Tibial nerve (tissue), 4 donors: ENCODE results near the gene LHX3. TPM values are rescaled to one million over a fixed set of nuclear protein-coding genes. Genes with fewer than 3 reads are reported as not detected.

Source experiments
- DNase-seq, 2 donors: peaks; one replicate each; pipeline ENCODE4 v3.0.0-alpha.2; 2019; ENCODE audit warnings: low spot score in 2 of 2
- H3K27ac ChIP-seq, 4 donors: fragments of 200-600 bp; sonication (generic) in 3 of 4; one replicate each; pipeline ENCODE4 v1.5.1; 2017 to 2019; ENCODE audit warnings: mild to moderate bottlenecking in 1 of 4
- H3K27me3 ChIP-seq, 2 donors: fragments of 200-600 bp; sonication (generic) in 1 of 2; one replicate each; pipeline versions ENCODE4 v1.5.1 to v1.6.0; 2017 to 2019
- H3K36me3 ChIP-seq, 3 donors: fragments of 200-600 bp; sonication (generic); one replicate each; pipeline ENCODE4 v1.5.1; 2018 to 2019
- H3K4me1 ChIP-seq, 4 donors: fragments of 200-600 bp; sonication (generic) in 3 of 4; one replicate each; pipeline ENCODE4 v1.5.1; 2017 to 2019
- H3K4me3 ChIP-seq, 4 donors: fragments of 200-600 bp; sonication (generic) in 3 of 4; one replicate each; pipeline ENCODE4 v1.5.1; 2017 to 2019; ENCODE audit warnings: mild to moderate bottlenecking in 1 of 4, moderate library complexity in 1 of 4
- H3K9me3 ChIP-seq, 4 donors: fragments of 200-600 bp; sonication (generic) in 3 of 4; one replicate each; pipeline ENCODE4 v1.5.1; 2017 to 2019
- CTCF ChIP-seq, 5 experiments: fragments of 200-600 bp in 3 of 5; fragments of 450-650 bp in 2 of 5; sonication (generic) in 3 of 5; IDR thresholded peaks; one replicate each; pipeline ENCODE4 v1.5.1; 2016 to 2019; ENCODE audit warnings: antibody characterized with exemption in 5 of 5, mild to moderate bottlenecking in 3 of 5, moderate library complexity in 2 of 5
- EP300 ChIP-seq, 2 donors: sonication (generic); formaldehyde crosslinking; IDR thresholded peaks; one replicate each; pipeline ENCODE4 v1.6.1; 2017; ENCODE audit warnings: antibody characterized with exemption in 2 of 2, mild to moderate bottlenecking in 1 of 2
- POLR2A ChIP-seq, 2 donors: fragments of 450-650 bp; IDR thresholded peaks; one replicate each; pipeline ENCODE4 v1.6.1; 2017; ENCODE audit warnings: antibody characterized with exemption in 2 of 2, mild to moderate bottlenecking in 2 of 2, moderate library complexity in 2 of 2
- WGBS, 2 donors: methylation state at CpG; one replicate each; pipeline ENCODE4 v1.1.5; 2018; 5-methylcytosine and 5-hydroxymethylcytosine counted together
- total RNA-seq, 4 donors: library from RNA; depleted of rRNA; stranded (reverse); fragments of >200 nt; gene quantifications; one replicate each; pipeline ENCODE4 v1.1.0, GENCODE V29; 2016

LHX3 gene
- total RNA-seq, 4 donors from 2014 or later: not detected

- 74 to 75% methylated on average over 10 to 11 of the region's 11 CpGs for WGBS, 2 donors
- no peak overlapping the region for H3K27ac ChIP-seq
- no peaks in the 10 kb centered on the region for H3K4me1 ChIP-seq
- DNase-seq: no peak
- no peaks in the 10 kb centered on the region for H3K36me3 ChIP-seq
- TF ChIP-seq EP300 (IDR thresholded peaks at IDR 0.05) (no peak), CTCF (IDR thresholded peaks at IDR 0.05) (no peak), POLR2A (IDR thresholded peaks at IDR 0.05) (no peak)
- no peak overlapping the region for H3K4me3 ChIP-seq
- H3K9me3 ChIP-seq: no peaks in the 10 kb centered on the region
- H3K27me3 ChIP-seq: peaks cover 0 to 33% of the 10 kb centered on the region in 2 donors
These were observed 33.0 kb downstream of the LHX3 start for GRCh38 chr9:136171801-136172411.

- no peak for DNase-seq
- no peaks in the 10 kb centered on the region for H3K4me1 ChIP-seq
- peaks cover 0 to 33% of the 10 kb centered on the region in 2 donors for H3K27me3 ChIP-seq
- WGBS, 2 donors: 30 to 47% methylated on average over 11 to 16 of the region's 16 CpGs
- TF ChIP-seq CTCF (IDR thresholded peaks at IDR 0.05) (no peak), EP300 (IDR thresholded peaks at IDR 0.05) (no peak), POLR2A (IDR thresholded peaks at IDR 0.05) (no peak)
- H3K27ac ChIP-seq: no peak overlapping the region
- H3K9me3 ChIP-seq: peaks cover 0 to 5% (median 0%) of the 10 kb centered on the region in 4 donors
- H3K36me3 ChIP-seq: no peaks in the 10 kb centered on the region
- H3K4me3 ChIP-seq: no peak overlapping the region
These were observed 33.7 kb downstream of the LHX3 start for GRCh38 chr9:136171009-136171800.

GRCh38 chr9:136170006-136170901, 34.7 kb downstream of the LHX3 start:
- WGBS, 2 donors: 40 to 46% methylated on average over 24 of the region's 28 CpGs
- Histone ChIP-seq H3K36me3 (no peaks in the 10 kb centered on the region), H3K9me3 (peaks cover 0 to 11% (median 0%) of the 10 kb centered on the region in 4 donors), H3K27ac (no peak overlapping the region), H3K27me3 (peaks cover 0 to 33% of the 10 kb centered on the region in 2 donors), H3K4me1 (no peaks in the 10 kb centered on the region), H3K4me3 (no peak overlapping the region)
- TF ChIP-seq CTCF (IDR thresholded peaks at IDR 0.05): peak in 4 of 5 experiments; percentile 28 to 55 (median 46)
- TF ChIP-seq POLR2A (IDR thresholded peaks at IDR 0.05): no peak
- DNase-seq: no peak

- DNase-seq: no peak
- TF ChIP-seq POLR2A (IDR thresholded peaks at IDR 0.05): no peak
- no peak for TF ChIP-seq CTCF (IDR thresholded peaks at IDR 0.05)
- no peak for TF ChIP-seq EP300 (IDR thresholded peaks at IDR 0.05)
- peaks cover 0 to 11% (median 0%) of the 10 kb centered on the region in 4 donors for H3K9me3 ChIP-seq
- H3K27ac ChIP-seq: no peak overlapping the region
- no peaks in the 10 kb centered on the region for H3K36me3 ChIP-seq
- H3K4me3 ChIP-seq: no peak overlapping the region
- H3K27me3 ChIP-seq: peaks cover 0 to 33% of the 10 kb centered on the region in 2 donors
- H3K4me1 ChIP-seq: no peaks in the 10 kb centered on the region
- WGBS, 2 donors: 60 to 61% methylated on average over 6 of the region's 6 CpGs
These were observed 35.4 kb downstream of the LHX3 start for GRCh38 chr9:136169495-136169894.
